K562 (cell line): ENCODE measurements around the gene HBP1. TPM values are rescaled to one million over a fixed set of nuclear protein-coding genes. Genes with fewer than 3 reads are reported as not detected.

Experiments
- ARID1B ChIP-seq: fragments of 450-650 bp; IDR thresholded peaks from 2 replicates; pipeline ENCODE4 v1.6.1; 2016; ENCODE audit warnings: antibody characterized with exemption, mild to moderate bottlenecking, inconsistent platforms
- CEBPB ChIP-seq: fragments of 450-650 bp; IDR thresholded peaks from 2 replicates; pipeline ENCODE4 v1.6.1; 2016; ENCODE audit warnings: missing genetic modification characterization, missing compliant biosample characterization
- CXXC5 ChIP-seq: fragments of 250-450 bp; sonication (Bioruptor Pico); IDR thresholded peaks from 2 replicates; pipeline ENCODE4 v1.8.0; 2022; ENCODE audit warnings: inconsistent platforms, mild to moderate bottlenecking, moderate library complexity
- ILK ChIP-seq: fragments of 450-650 bp; IDR thresholded peaks from 2 replicates; pipeline ENCODE4 v1.6.1; 2016; ENCODE audit warnings: missing genetic modification characterization, low read depth, mild to moderate bottlenecking, missing compliant biosample characterization, moderate library complexity, borderline replicate concordance
- LCOR ChIP-seq: sonication (generic); formaldehyde crosslinking; IDR thresholded peaks from 2 replicates; pipeline ENCODE4 v1.8.0; 2022; ENCODE audit warnings: mild to moderate bottlenecking, missing genetic modification reagents
- PRPF4 ChIP-seq: fragments of 200-400 bp; formaldehyde crosslinking; IDR thresholded peaks from one replicate; pipeline ENCODE4 v1.6.1; 2017; ENCODE audit warnings: low read length, low read depth, mild to moderate bottlenecking; ENCODE audit not compliant: insufficient read depth, poor library complexity, severe bottlenecking
- SP2 ChIP-seq: IDR thresholded peaks from 2 replicates; pipeline ENCODE4 v1.6.1; 2011; ENCODE audit warnings: mild to moderate bottlenecking, low read depth, low read length, moderate library complexity; ENCODE audit not compliant: poor library complexity, severe bottlenecking; ENCODE audit errors: extremely low read depth
- TAF9B ChIP-seq: fragments of 450-650 bp; IDR thresholded peaks from 2 replicates; pipeline ENCODE4 v1.6.1; 2018; ENCODE audit warnings: mild to moderate bottlenecking; ENCODE audit not compliant: partially characterized antibody
- ZNF133 ChIP-seq: fragments of 250-450 bp; sonication (Bioruptor Pico); IDR thresholded peaks from 2 replicates; pipeline ENCODE4 v1.4.0; 2020; ENCODE audit warnings: mild to moderate bottlenecking
- ZNF507 ChIP-seq: conservative IDR thresholded peaks from 2 replicates; pipeline ENCODE4 v1.6.1; 2017; ENCODE audit warnings: missing genetic modification characterization, missing compliant biosample characterization
- ZNF695 ChIP-seq: fragments of 450-650 bp; formaldehyde crosslinking; IDR thresholded peaks from 2 replicates; pipeline ENCODE4 v1.4.0; 2020; ENCODE audit warnings: mild to moderate bottlenecking, moderate library complexity
- polyA plus RNA-seq, 8 experiments: library from polyadenylated mRNA; depleted of rRNA in 4 of 8; stranded (reverse) in 5 of 8; unstranded in 3 of 8; fragments of >200 nt; fragmentation: Nextera tagmentation in 2 of 8; fragmentation: Illumina TruSeq in 1 of 8; extraction: Ambion mirVana in 2 of 8; extraction: Trizol in 1 of 8; gene quantifications; 2 replicates each; pipeline versions ENCODE4 v1.2.1 to v1.2.3, GENCODE V29; 2011 to 2014; ENCODE audit warnings: inconsistent platforms in 1 of 8, missing spikeins in 1 of 8
- total RNA-seq, 7 experiments: library from RNA; depleted of rRNA in 6 of 7; stranded (reverse); fragments of >200 nt in 6 of 7; fragmentation: Illumina TruSeq in 2 of 7; extraction: Trizol in 2 of 7; gene quantifications; 2 replicates each; pipeline versions ENCODE4 v1.2.1 to v1.2.3, GENCODE V29; 2011 to 2021; ENCODE audit warnings: low replicate concordance in 1 of 7
- TF ChIP-seq, protein P1 (sequence below): IDR thresholded peaks from 2 replicates; pipeline ENCODE4 v1.6.1; 2011; ENCODE audit not compliant: insufficient read length; ENCODE audit errors: extremely low read depth
- TF ChIP-seq, protein P2 (sequence below): sonication (generic); formaldehyde crosslinking; IDR thresholded peaks from 2 replicates; pipeline ENCODE4 v1.8.1; 2023; ENCODE audit warnings: mild to moderate bottlenecking, missing genetic modification reagents, moderate library complexity
- TF ChIP-seq, protein P3 (sequence below): fragments of 450-650 bp; IDR thresholded peaks from 2 replicates; pipeline ENCODE4 v1.6.1; 2017; ENCODE audit warnings: antibody characterized with exemption
- TF ChIP-seq, protein P4 (sequence below): sonication (generic); IDR thresholded peaks from 2 replicates; pipeline ENCODE4 v1.6.1; 2016
- TF ChIP-seq, protein P5 (sequence below): fragments of 450-650 bp; formaldehyde crosslinking; IDR thresholded peaks from 2 replicates; pipeline ENCODE4 v1.4.0; 2020; ENCODE audit warnings: mild to moderate bottlenecking, moderate library complexity
- TF ChIP-seq, protein P6 (sequence below), 2 experiments: IDR thresholded peaks; 2 replicates each; pipeline ENCODE4 v1.6.1; 2012; ENCODE audit warnings: improper control_type of control experiment in 2 of 2, low read depth in 2 of 2, low read length in 2 of 2, borderline replicate concordance in 1 of 2

Gene HBP1
- total and polyA plus RNA-seq, 9 of the 15 experiments (the other 6 are each of a cell fraction or from before 2014, with no cell fraction given): 18.7 to 59.9 (median 27.0) TPM

DNA sequence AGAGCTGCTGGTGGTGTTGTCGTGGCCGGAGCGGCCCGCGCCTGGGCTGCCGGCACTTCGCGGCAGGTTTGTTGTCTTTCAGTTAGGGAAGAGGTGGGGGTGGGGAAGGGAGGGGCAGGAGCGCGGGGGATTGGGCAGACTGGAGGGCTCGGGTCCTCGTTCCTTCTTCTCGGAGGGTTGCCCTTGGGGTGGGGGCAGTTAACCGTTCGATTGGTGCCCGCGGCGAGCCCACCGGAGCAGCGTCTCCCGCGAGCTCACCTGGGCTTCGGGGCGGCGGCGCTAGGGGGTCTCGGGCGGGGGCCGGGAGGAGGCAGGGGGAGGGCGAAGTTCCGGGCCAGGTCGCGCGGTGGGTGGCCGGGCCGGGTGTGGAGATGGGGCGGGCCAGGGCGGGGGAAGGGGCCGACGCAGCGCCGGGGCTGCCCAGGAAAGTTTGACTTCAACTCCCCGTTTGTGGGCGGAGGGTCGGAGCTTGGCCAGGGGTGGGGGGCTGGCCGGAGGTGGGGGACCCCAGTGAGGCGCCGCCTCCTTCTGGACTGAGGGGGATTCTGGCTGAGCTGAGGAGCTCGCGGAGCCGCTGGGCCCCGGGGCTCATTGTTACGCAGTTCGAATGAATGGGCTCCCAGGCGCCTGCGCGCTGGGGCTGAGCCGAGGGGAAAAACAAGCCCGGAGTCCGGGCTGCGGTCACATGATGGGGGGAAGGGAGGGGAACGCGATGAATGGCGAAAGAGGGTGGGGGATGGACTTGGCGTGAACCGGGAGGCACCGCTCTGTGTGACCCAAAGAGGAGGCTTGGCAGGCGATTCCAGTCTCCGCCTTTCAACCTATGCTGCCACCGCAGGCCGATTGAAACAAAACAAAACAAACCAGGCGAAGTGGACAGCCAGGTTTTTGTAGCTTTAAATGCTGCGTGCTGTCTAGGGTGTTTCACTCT is 582 bp downstream of the HBP1 start (continued):
- TF ChIP-seq CEBPB (tag): peak; percentile 98
- peak; percentile 85 for TF ChIP-seq TAF9B
- no peak for TF ChIP-seq SP2
- no peak for TF ChIP-seq ILK (tag)
- TF ChIP-seq, protein P1, sequence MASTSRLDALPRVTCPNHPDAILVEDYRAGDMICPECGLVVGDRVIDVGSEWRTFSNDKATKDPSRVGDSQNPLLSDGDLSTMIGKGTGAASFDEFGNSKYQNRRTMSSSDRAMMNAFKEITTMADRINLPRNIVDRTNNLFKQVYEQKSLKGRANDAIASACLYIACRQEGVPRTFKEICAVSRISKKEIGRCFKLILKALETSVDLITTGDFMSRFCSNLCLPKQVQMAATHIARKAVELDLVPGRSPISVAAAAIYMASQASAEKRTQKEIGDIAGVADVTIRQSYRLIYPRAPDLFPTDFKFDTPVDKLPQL: no peak
- TF ChIP-seq, protein P2, sequence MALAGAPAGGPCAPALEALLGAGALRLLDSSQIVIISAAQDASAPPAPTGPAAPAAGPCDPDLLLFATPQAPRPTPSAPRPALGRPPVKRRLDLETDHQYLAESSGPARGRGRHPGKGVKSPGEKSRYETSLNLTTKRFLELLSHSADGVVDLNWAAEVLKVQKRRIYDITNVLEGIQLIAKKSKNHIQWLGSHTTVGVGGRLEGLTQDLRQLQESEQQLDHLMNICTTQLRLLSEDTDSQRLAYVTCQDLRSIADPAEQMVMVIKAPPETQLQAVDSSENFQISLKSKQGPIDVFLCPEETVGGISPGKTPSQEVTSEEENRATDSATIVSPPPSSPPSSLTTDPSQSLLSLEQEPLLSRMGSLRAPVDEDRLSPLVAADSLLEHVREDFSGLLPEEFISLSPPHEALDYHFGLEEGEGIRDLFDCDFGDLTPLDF (CRISPR knock-in tag): peak; percentile 51; the same call in 1 of the 2 replicates
- TF ChIP-seq LCOR: peak; percentile 79
- 0 out of 2 replicates have a peak, but pooled peaks have one; percentile 15 for TF ChIP-seq ZNF695 (CRISPR knock-in tag)
- no peak for TF ChIP-seq ZNF133 (CRISPR knock-in tag)
- TF ChIP-seq, protein P3, sequence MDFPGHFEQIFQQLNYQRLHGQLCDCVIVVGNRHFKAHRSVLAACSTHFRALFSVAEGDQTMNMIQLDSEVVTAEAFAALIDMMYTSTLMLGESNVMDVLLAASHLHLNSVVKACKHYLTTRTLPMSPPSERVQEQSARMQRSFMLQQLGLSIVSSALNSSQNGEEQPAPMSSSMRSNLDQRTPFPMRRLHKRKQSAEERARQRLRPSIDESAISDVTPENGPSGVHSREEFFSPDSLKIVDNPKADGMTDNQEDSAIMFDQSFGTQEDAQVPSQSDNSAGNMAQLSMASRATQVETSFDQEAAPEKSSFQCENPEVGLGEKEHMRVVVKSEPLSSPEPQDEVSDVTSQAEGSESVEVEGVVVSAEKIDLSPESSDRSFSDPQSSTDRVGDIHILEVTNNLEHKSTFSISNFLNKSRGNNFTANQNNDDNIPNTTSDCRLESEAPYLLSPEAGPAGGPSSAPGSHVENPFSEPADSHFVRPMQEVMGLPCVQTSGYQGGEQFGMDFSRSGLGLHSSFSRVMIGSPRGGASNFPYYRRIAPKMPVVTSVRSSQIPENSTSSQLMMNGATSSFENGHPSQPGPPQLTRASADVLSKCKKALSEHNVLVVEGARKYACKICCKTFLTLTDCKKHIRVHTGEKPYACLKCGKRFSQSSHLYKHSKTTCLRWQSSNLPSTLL: no peak
- peak; percentile 97 for TF ChIP-seq CXXC5 (CRISPR knock-in tag)
- TF ChIP-seq ARID1B: peak; percentile 73
- TF ChIP-seq, protein P4, sequence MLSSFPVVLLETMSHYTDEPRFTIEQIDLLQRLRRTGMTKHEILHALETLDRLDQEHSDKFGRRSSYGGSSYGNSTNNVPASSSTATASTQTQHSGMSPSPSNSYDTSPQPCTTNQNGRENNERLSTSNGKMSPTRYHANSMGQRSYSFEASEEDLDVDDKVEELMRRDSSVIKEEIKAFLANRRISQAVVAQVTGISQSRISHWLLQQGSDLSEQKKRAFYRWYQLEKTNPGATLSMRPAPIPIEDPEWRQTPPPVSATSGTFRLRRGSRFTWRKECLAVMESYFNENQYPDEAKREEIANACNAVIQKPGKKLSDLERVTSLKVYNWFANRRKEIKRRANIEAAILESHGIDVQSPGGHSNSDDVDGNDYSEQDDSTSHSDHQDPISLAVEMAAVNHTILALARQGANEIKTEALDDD: peak; percentile 73
- TF ChIP-seq, protein P5, sequence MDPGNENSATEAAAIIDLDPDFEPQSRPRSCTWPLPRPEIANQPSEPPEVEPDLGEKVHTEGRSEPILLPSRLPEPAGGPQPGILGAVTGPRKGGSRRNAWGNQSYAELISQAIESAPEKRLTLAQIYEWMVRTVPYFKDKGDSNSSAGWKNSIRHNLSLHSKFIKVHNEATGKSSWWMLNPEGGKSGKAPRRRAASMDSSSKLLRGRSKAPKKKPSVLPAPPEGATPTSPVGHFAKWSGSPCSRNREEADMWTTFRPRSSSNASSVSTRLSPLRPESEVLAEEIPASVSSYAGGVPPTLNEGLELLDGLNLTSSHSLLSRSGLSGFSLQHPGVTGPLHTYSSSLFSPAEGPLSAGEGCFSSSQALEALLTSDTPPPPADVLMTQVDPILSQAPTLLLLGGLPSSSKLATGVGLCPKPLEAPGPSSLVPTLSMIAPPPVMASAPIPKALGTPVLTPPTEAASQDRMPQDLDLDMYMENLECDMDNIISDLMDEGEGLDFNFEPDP (CRISPR knock-in tag): 0 out of 2 replicates have a peak, but pooled peaks have one; percentile 31
- TF ChIP-seq, protein P6, sequence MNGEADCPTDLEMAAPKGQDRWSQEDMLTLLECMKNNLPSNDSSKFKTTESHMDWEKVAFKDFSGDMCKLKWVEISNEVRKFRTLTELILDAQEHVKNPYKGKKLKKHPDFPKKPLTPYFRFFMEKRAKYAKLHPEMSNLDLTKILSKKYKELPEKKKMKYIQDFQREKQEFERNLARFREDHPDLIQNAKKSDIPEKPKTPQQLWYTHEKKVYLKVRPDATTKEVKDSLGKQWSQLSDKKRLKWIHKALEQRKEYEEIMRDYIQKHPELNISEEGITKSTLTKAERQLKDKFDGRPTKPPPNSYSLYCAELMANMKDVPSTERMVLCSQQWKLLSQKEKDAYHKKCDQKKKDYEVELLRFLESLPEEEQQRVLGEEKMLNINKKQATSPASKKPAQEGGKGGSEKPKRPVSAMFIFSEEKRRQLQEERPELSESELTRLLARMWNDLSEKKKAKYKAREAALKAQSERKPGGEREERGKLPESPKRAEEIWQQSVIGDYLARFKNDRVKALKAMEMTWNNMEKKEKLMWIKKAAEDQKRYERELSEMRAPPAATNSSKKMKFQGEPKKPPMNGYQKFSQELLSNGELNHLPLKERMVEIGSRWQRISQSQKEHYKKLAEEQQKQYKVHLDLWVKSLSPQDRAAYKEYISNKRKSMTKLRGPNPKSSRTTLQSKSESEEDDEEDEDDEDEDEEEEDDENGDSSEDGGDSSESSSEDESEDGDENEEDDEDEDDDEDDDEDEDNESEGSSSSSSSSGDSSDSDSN (IDR thresholded peaks at IDR 0.05; ENCODE audit: borderline replicate concordance in 1 of 2, low read depth in 2 of 2, low read length in 2 of 2): peak; percentile 77 to 87; a peak in 2 of 4 replicates
- peak; percentile 93 for TF ChIP-seq PRPF4
- TF ChIP-seq ZNF507 (tag): no peak
